OCI-LY3 (cell line): ENCODE data around the gene TP53AIP1.

Source experiments
- EZH2phosphoT487 ChIP-seq: fragments of 200-600 bp; shearing (Covaris generic); IDR thresholded peaks from 2 replicates; pipeline ENCODE4 v1.6.1; 2018; ENCODE audit warnings: antibody characterized with exemption, mixed run types, low read depth
- TF ChIP-seq, protein P1 (sequence below): fragments of 200-600, 300-600 bp; sonication (generic); IDR thresholded peaks from 2 replicates; pipeline ENCODE4 v1.5.1; 2014; ENCODE audit warnings: antibody characterized with exemption, low read length, low read depth

- TF ChIP-seq, protein P1, sequence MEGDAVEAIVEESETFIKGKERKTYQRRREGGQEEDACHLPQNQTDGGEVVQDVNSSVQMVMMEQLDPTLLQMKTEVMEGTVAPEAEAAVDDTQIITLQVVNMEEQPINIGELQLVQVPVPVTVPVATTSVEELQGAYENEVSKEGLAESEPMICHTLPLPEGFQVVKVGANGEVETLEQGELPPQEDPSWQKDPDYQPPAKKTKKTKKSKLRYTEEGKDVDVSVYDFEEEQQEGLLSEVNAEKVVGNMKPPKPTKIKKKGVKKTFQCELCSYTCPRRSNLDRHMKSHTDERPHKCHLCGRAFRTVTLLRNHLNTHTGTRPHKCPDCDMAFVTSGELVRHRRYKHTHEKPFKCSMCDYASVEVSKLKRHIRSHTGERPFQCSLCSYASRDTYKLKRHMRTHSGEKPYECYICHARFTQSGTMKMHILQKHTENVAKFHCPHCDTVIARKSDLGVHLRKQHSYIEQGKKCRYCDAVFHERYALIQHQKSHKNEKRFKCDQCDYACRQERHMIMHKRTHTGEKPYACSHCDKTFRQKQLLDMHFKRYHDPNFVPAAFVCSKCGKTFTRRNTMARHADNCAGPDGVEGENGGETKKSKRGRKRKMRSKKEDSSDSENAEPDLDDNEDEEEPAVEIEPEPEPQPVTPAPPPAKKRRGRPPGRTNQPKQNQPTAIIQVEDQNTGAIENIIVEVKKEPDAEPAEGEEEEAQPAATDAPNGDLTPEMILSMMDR, result no peak
- TF ChIP-seq EZH2phosphoT487, result no peak
Observed at GRCh38 chr11:128931066-128931465, 11.6 kb downstream of the TP53AIP1 start.
